GM19395 (cell line): ENCODE results near the gene RHOXF1.
"Not testable (repeated sequence)": the region's sequence is repeated elsewhere in the genome, so short reads cannot be mapped to it uniquely, and the experiment has no call there.

ENCODE experiments used
- ATAC-seq: cut with Tn5 transposase; IDR thresholded peaks from one replicate; pipeline ENCODE4 v1.9.1; 2021; ENCODE audit warnings: mild to moderate bottlenecking, moderate library complexity; ENCODE audit not compliant: unreplicated experiment

RHOXF1 gene

GRCh38 chrX:120087289-120088017, 28.3 kb downstream of the RHOXF1 start:
- no peak for ATAC-seq

- not testable (repeated sequence) for ATAC-seq
Observed at GRCh38 chrX:120085553-120086185, 30.0 kb downstream of the RHOXF1 start.

- ATAC-seq: not testable (repeated sequence)
Observed at GRCh38 chrX:120077590-120077989, 38.1 kb downstream of the RHOXF1 start, which contains the start of gene RHOXF2B. TSS of gene RHOXF2B (minus strand) at chrX:120077690. CDS start at chrX:120077552, 138 bp downstream.

- not testable (repeated sequence) for ATAC-seq
Observed at GRCh38 chrX:120066169-120066568, 49.5 kb downstream of the RHOXF1 start.
